K562 (cell line): Measurements from ENCODE around the gene MRPL22. TPM values are rescaled to one million over a fixed set of nuclear protein-coding genes. Genes with fewer than 3 reads are reported as not detected.

Experiments
- BRCA1 ChIP-seq, 2 experiments: fragments of 450-650 bp in 1 of 2; sonication (generic) in 1 of 2; formaldehyde crosslinking in 1 of 2; IDR thresholded peaks; 2 replicates each; pipeline versions ENCODE4 v1.5.0 to v1.6.1; 2017 to 2020; ENCODE audit warnings: mild to moderate bottlenecking in 1 of 2, missing genetic modification reagents in 1 of 2
- CTBP1 ChIP-seq: fragments of 450-650 bp; IDR thresholded peaks from 2 replicates; pipeline ENCODE4 v1.6.1; 2016; ENCODE audit warnings: borderline replicate concordance
- HCFC1 ChIP-seq: IDR thresholded peaks from 2 replicates; pipeline ENCODE4 v1.6.1; 2012; ENCODE audit warnings: low read depth, low read length, improper control_type of control experiment
- NFIX ChIP-seq: fragments of 250-450 bp; sonication (Bioruptor Pico); IDR thresholded peaks from 2 replicates; pipeline ENCODE4 v1.4.0; 2020; ENCODE audit warnings: low read depth, mild to moderate bottlenecking, moderate library complexity
- RAD21 ChIP-seq, 2 experiments: fragments of 250-450 bp in 1 of 2; fragments of 450-650 bp in 1 of 2; sonication (Bioruptor Pico) in 1 of 2; formaldehyde crosslinking in 1 of 2; IDR thresholded peaks in 1 of 2; conservative IDR thresholded peaks in 1 of 2; 2 replicates each; pipeline versions ENCODE4 v1.4.0 to v1.8.0; 2020 to 2022; ENCODE audit warnings: mild to moderate bottlenecking in 2 of 2, moderate library complexity in 1 of 2
- REST ChIP-seq, 2 experiments: fragments of 450-650 bp; formaldehyde crosslinking in 1 of 2; IDR thresholded peaks; 2 replicates each; pipeline versions ENCODE4 v1.4.0 to v1.6.1; 2014 to 2020; ENCODE audit warnings: mild to moderate bottlenecking in 2 of 2, borderline replicate concordance in 1 of 2, low read depth in 1 of 2
- SMC3 ChIP-seq: conservative IDR thresholded peaks from 2 replicates; pipeline ENCODE4 v1.6.1; 2011; ENCODE audit warnings: low read depth, low read length, improper control_type of control experiment; ENCODE audit not compliant: insufficient read depth
- STAG1 ChIP-seq: sonication (generic); formaldehyde crosslinking; IDR thresholded peaks from 2 replicates; pipeline ENCODE4 v1.5.0; 2020; ENCODE audit warnings: missing genetic modification reagents, borderline replicate concordance
- ZNF699 ChIP-seq: fragments of 250-450 bp; sonication (Bioruptor Pico); IDR thresholded peaks from 2 replicates; pipeline ENCODE4 v1.8.0; 2021; ENCODE audit warnings: mild to moderate bottlenecking, moderate library complexity; ENCODE audit not compliant: insufficient replicate concordance
- polyA plus RNA-seq, 8 experiments: library from polyadenylated mRNA; depleted of rRNA in 4 of 8; stranded (reverse) in 5 of 8; unstranded in 3 of 8; fragments of >200 nt; fragmentation: Nextera tagmentation in 2 of 8; fragmentation: Illumina TruSeq in 1 of 8; extraction: Ambion mirVana in 2 of 8; extraction: Trizol in 1 of 8; gene quantifications; 2 replicates each; pipeline versions ENCODE4 v1.2.1 to v1.2.3, GENCODE V29; 2011 to 2014; ENCODE audit warnings: inconsistent platforms in 1 of 8, missing spikeins in 1 of 8
- total RNA-seq, 7 experiments: library from RNA; depleted of rRNA in 6 of 7; stranded (reverse); fragments of >200 nt in 6 of 7; fragmentation: Illumina TruSeq in 2 of 7; extraction: Trizol in 2 of 7; gene quantifications; 2 replicates each; pipeline versions ENCODE4 v1.2.1 to v1.2.3, GENCODE V29; 2011 to 2021; ENCODE audit warnings: low replicate concordance in 1 of 7
- TF ChIP-seq, protein P1 (sequence below): fragments of 250-450 bp; sonication (Bioruptor Pico); IDR thresholded peaks from 2 replicates; pipeline ENCODE4 v1.4.0; 2020; ENCODE audit warnings: mild to moderate bottlenecking, moderate library complexity

The MRPL22 gene
- total and polyA plus RNA-seq, 9 of the 15 experiments (the other 6 are each of a cell fraction or from before 2014, with no cell fraction given), result 41.1 to 424 (median 102) TPM

DNA sequence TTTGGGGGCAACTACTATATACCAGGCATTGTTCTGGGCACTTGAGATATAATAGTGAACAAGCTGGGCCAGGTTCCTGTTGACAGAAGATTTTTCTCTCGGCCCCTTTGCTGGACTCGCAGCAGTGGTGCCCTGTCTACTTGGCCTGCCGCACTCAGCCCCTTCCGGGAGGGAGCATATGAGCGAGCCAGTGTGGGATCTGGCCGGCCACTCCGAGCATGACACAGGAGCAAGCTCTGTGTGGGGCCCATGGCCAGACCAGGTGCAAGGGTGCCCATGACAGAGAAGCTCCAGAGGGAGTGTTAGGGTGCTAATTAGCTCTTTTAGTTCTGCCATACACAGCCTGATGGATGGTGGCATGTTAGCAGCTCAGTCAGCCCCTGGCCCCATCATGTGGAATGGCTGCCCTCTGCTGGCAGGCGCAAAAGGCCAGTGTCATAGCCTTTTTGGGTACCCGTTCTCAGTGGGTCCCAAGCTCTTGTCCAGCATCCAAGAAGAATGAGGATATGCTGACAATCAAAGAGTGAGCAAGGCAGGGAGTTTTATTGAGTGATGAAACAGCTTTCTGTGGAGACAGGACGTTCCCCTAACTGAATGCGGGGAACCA lies 63.4 kb downstream of the MRPL22 start (continued):
- peak; percentile 55; the same call in 1 of the 2 replicates for TF ChIP-seq REST (IDR thresholded peaks at IDR 0.05; ENCODE audit: borderline replicate concordance)
- no peak for TF ChIP-seq REST (CRISPR knock-in tag; IDR thresholded peaks at IDR 0.05; ENCODE audit: low read depth)
- TF ChIP-seq HCFC1, result no peak
- TF ChIP-seq BRCA1 (IDR thresholded peaks at IDR 0.05), result no peak
- TF ChIP-seq BRCA1 (CRISPR knock-in tag; IDR thresholded peaks at IDR 0.05), result no peak
- peak; percentile 51; the same call in 1 of the 2 replicates for TF ChIP-seq SMC3
- no peak for TF ChIP-seq NFIX (CRISPR knock-in tag)
- TF ChIP-seq ZNF699, result no peak
- TF ChIP-seq, protein P1, sequence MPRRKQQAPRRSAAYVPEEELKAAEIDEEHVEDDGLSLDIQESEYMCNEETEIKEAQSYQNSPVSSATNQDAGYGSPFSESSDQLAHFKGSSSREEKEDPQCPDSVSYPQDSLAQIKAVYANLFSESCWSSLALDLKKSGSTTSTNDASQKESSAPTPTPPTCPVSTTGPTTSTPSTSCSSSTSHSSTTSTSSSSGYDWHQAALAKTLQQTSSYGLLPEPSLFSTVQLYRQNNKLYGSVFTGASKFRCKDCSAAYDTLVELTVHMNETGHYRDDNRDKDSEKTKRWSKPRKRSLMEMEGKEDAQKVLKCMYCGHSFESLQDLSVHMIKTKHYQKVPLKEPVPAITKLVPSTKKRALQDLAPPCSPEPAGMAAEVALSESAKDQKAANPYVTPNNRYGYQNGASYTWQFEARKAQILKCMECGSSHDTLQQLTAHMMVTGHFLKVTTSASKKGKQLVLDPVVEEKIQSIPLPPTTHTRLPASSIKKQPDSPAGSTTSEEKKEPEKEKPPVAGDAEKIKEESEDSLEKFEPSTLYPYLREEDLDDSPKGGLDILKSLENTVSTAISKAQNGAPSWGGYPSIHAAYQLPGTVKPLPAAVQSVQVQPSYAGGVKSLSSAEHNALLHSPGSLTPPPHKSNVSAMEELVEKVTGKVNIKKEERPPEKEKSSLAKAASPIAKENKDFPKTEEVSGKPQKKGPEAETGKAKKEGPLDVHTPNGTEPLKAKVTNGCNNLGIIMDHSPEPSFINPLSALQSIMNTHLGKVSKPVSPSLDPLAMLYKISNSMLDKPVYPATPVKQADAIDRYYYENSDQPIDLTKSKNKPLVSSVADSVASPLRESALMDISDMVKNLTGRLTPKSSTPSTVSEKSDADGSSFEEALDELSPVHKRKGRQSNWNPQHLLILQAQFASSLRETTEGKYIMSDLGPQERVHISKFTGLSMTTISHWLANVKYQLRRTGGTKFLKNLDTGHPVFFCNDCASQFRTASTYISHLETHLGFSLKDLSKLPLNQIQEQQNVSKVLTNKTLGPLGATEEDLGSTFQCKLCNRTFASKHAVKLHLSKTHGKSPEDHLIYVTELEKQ (CRISPR knock-in tag), result no peak
- peak; percentile 32; the same call in 1 of the 2 replicates for TF ChIP-seq CTBP1
- TF ChIP-seq RAD21 (CRISPR knock-in tag; conservative IDR thresholded peaks at IDR 0.05 in 1 of 2, IDR thresholded peaks at IDR 0.05 in 1 of 2), result peak; percentile 29 to 73; a peak in 3 of 4 replicates
- TF ChIP-seq STAG1 (CRISPR knock-in tag), result peak; percentile 58; the same call in 1 of the 2 replicates
